Measurements from ENCODE around the gene KLHDC7B. TPM values are rescaled to one million over a fixed set of nuclear protein-coding genes. Genes with fewer than 3 reads are reported as not detected.

Gene KLHDC7B
- total RNA-seq, 1 donor from 2014 or later, result 0.08 TPM

- no peak for DNase-seq (ENCODE audit: low spot score)
- intact Hi-C loops (cut with DNase I), result loop anchor here (1.0 to 5.0 kb wide), 3 partner anchors 15 to 36 kb away; partner anchors contain the start of genes CHKB, CPT1B and SCO2
These were observed 17.9 kb downstream of the KLHDC7B start for GRCh38 chr22:50563413-50564160.

- DNase-seq (ENCODE audit: low spot score), result no peak
- intact Hi-C loops (cut with DNase I), result loop anchor here (5.0 kb wide), 1 partner anchor 37 kb away; the partner anchor contains the start of gene SCO2
These were observed 18.6 kb downstream of the KLHDC7B start for GRCh38 chr22:50564289-50564688.

GRCh38 chr22:50567721-50568252 is 22.1 kb downstream of the KLHDC7B start:
- DNase-seq (ENCODE audit: low spot score), result no peak
- intact Hi-C loops (cut with DNase I), result no loop called here

- intact Hi-C loops (cut with DNase I), result no loop called here
- no peak for DNase-seq (ENCODE audit: low spot score)
These were observed 22.9 kb downstream of the KLHDC7B start for GRCh38 chr22:50568626-50569025.

GRCh38 chr22:50569041-50569459 is 23.4 kb downstream of the KLHDC7B start:
- intact Hi-C loops (cut with DNase I), result no loop called here
- DNase-seq (ENCODE audit: low spot score), result no peak

- no peak for DNase-seq (ENCODE audit: low spot score)
These were observed 24.3 kb downstream of the KLHDC7B start for GRCh38 chr22:50569896-50570535.

GRCh38 chr22:50570861-50571260 is 25.2 kb downstream of the KLHDC7B start:
- no peak for DNase-seq (ENCODE audit: low spot score)
- intact Hi-C loops (cut with DNase I), result no loop called here

More at GRCh38 chr22:50569896-50570535, 24.3 kb downstream of the KLHDC7B start:
- intact Hi-C loops (cut with DNase I), result no loop called here

GRCh38 chr22:50571264-50572175 is 25.8 kb downstream of the KLHDC7B start:
- intact Hi-C loops (cut with DNase I), result no loop called here
- DNase-seq (ENCODE audit: low spot score), result no peak

- no peak for DNase-seq (ENCODE audit: low spot score)
- intact Hi-C loops (cut with DNase I), result no loop called here
These were observed 27.3 kb downstream of the KLHDC7B start for GRCh38 chr22:50572965-50573364.

GRCh38 chr22:50573491-50574382 is 28.0 kb downstream of the KLHDC7B start:
- intact Hi-C loops (cut with DNase I), result no loop called here
- no peak for DNase-seq (ENCODE audit: low spot score)

GRCh38 chr22:50574383-50574755 is 28.7 kb downstream of the KLHDC7B start:
- intact Hi-C loops (cut with DNase I), result no loop called here
- DNase-seq (ENCODE audit: low spot score), result no peak

GRCh38 chr22:50575426-50575941 is 29.8 kb downstream of the KLHDC7B start:
- DNase-seq (ENCODE audit: low spot score), result no peak
- intact Hi-C loops (cut with DNase I), result no loop called here

GRCh38 chr22:50576070-50576469 is 30.4 kb downstream of the KLHDC7B start:
- no peak for DNase-seq (ENCODE audit: low spot score)
- intact Hi-C loops (cut with DNase I), result no loop called here

GRCh38 chr22:50576806-50577696 is 31.4 kb downstream of the KLHDC7B start:
- intact Hi-C loops (cut with DNase I), result no loop called here
- no peak for DNase-seq (ENCODE audit: low spot score)

- DNase-seq (ENCODE audit: low spot score), result no peak
- intact Hi-C loops (cut with DNase I), result no loop called here
These were observed 31.9 kb downstream of the KLHDC7B start for GRCh38 chr22:50577697-50577986.

GRCh38 chr22:50577987-50578775 is 32.5 kb downstream of the KLHDC7B start, which contains the start of gene CPT1B:
CPT1B (minus strand) TSS chr22:50578427; CDS start chr22:50577915, 512 bp downstream.
- intact Hi-C loops (cut with DNase I), result loop anchor here (1.0 kb wide), 1 partner anchor 15 kb away; no protein-coding TSS in a partner anchor
- DNase-seq (ENCODE audit: low spot score), result peak; percentile 83
